B cell (primary cell): ENCODE results near the gene NCKIPSD. TPM values are rescaled to one million over a fixed set of nuclear protein-coding genes. Genes with fewer than 3 reads are reported as not detected.

Source experiments
- ATAC-seq: fragments of 200-7000 bp; cut with Tn5 transposase; one replicate; pipeline ENCODE4 v1.10.0; 2021; ENCODE audit warnings: low read depth, mild to moderate bottlenecking, moderate number of reproducible peaks, moderate library complexity
- CTCF ChIA-PET: fragments of 350-600 bp; sonication (Branson Sonifier 250); formaldehyde crosslinking; loops from one replicate; lab custom pipeline; 2021; ENCODE audit warnings: antibody characterized with exemption, inconsistent platforms; lab: Charles Lee
- POLR2A ChIA-PET: fragments of 350-600 bp; sonication (Branson Sonifier 250); formaldehyde crosslinking; loops from one replicate; lab custom pipeline; 2021; ENCODE audit warnings: antibody characterized with exemption; lab: Charles Lee
- DNase-seq: peaks from one replicate; pipeline ENCODE4 v3.0.0; 2013
- H2AFZ ChIP-seq: 2 replicates; pipeline ENCODE4 v1.6.1; 2012; ENCODE audit warnings: mild to moderate bottlenecking, low read depth, low read length; ENCODE audit not compliant: insufficient read depth, poor library complexity, severe bottlenecking
- H3K27ac ChIP-seq, 2 donors: 1 replicate in 1 of 2; 2 replicates in 1 of 2; pipeline ENCODE4 v1.5.1; 2012 to 2013; ENCODE audit warnings: low read length in 2 of 2, mild to moderate bottlenecking in 2 of 2, moderate library complexity in 1 of 2
- H3K27me3 ChIP-seq, 4 experiments: fragments of 200-600 bp in 1 of 4; sonication (generic) in 1 of 4; replicated peaks in 1 of 4; 1 replicate in 2 of 4; 2 replicates in 2 of 4; pipeline versions ENCODE4 v1.6.1 to v1.7.0; 2013 to 2016; ENCODE audit warnings: low read length in 3 of 4, mild to moderate bottlenecking in 2 of 4, mixed read lengths in 1 of 4, moderate library complexity in 1 of 4; ENCODE audit not compliant: insufficient read depth in 4 of 4, control insufficient read depth in 3 of 4; ENCODE audit errors: control extremely low read depth in 1 of 4
- H3K36me3 ChIP-seq, 2 experiments: replicated peaks in 1 of 2; 1 replicate in 1 of 2; 2 replicates in 1 of 2; pipeline versions ENCODE4 v1.6.1 to v1.7.1; 2013; ENCODE audit warnings: low read length in 1 of 2; ENCODE audit not compliant: insufficient read depth in 2 of 2, control insufficient read depth in 1 of 2; ENCODE audit errors: control extremely low read depth in 1 of 2, extremely low read depth in 1 of 2
- H3K4me1 ChIP-seq, 2 donors: fragments of 200-600 bp in 1 of 2; sonication (generic) in 1 of 2; 1 replicate in 1 of 2; 2 replicates in 1 of 2; pipeline versions ENCODE4 v1.5.1 to v1.6.1; 2013 to 2017; ENCODE audit warnings: low read length in 2 of 2; ENCODE audit not compliant: control insufficient read depth in 2 of 2, insufficient read depth in 2 of 2
- H3K4me2 ChIP-seq: replicated peaks from 2 replicates; pipeline ENCODE3; 2012; ENCODE audit warnings: mild to moderate bottlenecking, low read depth, low read length; ENCODE audit not compliant: poor library complexity, severe bottlenecking
- H3K4me3 ChIP-seq, 5 experiments: fragments of 200-600 bp in 1 of 5; sonication (generic) in 1 of 5; 1 replicate in 3 of 5; 2 replicates in 2 of 5; pipeline versions ENCODE4 v1.5.1 to v1.7.0; 2011 to 2016; ENCODE audit warnings: low read length in 4 of 5, mild to moderate bottlenecking in 4 of 5, low read depth in 2 of 5, control low read depth in 1 of 5, moderate library complexity in 1 of 5; ENCODE audit not compliant: insufficient read depth in 1 of 5; ENCODE audit errors: control extremely low read depth in 1 of 5, extremely low read depth in 1 of 5
- H3K79me2 ChIP-seq: fragments of 200-600 bp; sonication (generic); one replicate; pipeline ENCODE4 v1.6.0; 2016; ENCODE audit warnings: low read length; ENCODE audit not compliant: control insufficient read depth, insufficient read depth
- H3K9ac ChIP-seq: fragments of 200-600 bp; sonication (generic); 2 replicates; pipeline ENCODE4 v1.6.1; 2017; ENCODE audit warnings: mild to moderate bottlenecking, low read length, moderate library complexity
- H3K9me3 ChIP-seq, 3 donors: one replicate each; pipeline versions ENCODE4 v1.6.1 to v1.7.1; 2013; ENCODE audit warnings: low read length in 2 of 3; ENCODE audit not compliant: control insufficient read depth in 2 of 3, insufficient read depth in 1 of 3; ENCODE audit errors: control extremely low read depth in 1 of 3
- H4K20me1 ChIP-seq: 2 replicates; pipeline ENCODE4 v1.6.0; 2012; ENCODE audit warnings: mild to moderate bottlenecking, low read length; ENCODE audit not compliant: insufficient read depth, control insufficient read depth, poor library complexity, severe bottlenecking
- H3K27ac Mint-ChIP-seq: one replicate; pipeline ENCODE4 v1.8.0; 2021; ENCODE audit warnings: mixed read lengths
- H3K27me3 Mint-ChIP-seq: one replicate; pipeline ENCODE4 v1.8.0; 2021; ENCODE audit warnings: mixed read lengths
- H3K4me1 Mint-ChIP-seq: one replicate; pipeline ENCODE4 v1.8.0; 2021; ENCODE audit warnings: mixed read lengths
- H3K4me3 Mint-ChIP-seq: one replicate; pipeline ENCODE4 v1.8.0; 2021; ENCODE audit warnings: mixed read lengths
- H3K9me3 Mint-ChIP-seq: one replicate; pipeline ENCODE4 v1.8.0; 2022; ENCODE audit warnings: mixed read lengths; ENCODE audit not compliant: insufficient read depth
- EZH2 ChIP-seq: IDR thresholded peaks from 2 replicates; pipeline ENCODE4 v1.6.1; 2012; ENCODE audit warnings: borderline replicate concordance, low read depth, mild to moderate bottlenecking, moderate library complexity, low read length; ENCODE audit not compliant: insufficient read depth, poor library complexity, severe bottlenecking
- WGBS: methylation state at CpG from one replicate; pipeline ENCODE4 v1.1.5; 2013; ENCODE audit warnings: missing lambda C conversion rate; ENCODE audit not compliant: insufficient coverage; 5-methylcytosine and 5-hydroxymethylcytosine counted together
- intact Hi-C: fragments of 100-400 bp; cut with micrococcal nuclease; formaldehyde crosslinking; loops from one replicate; pipeline ENCODE4 v1.10.0; 2022
- polyA plus RNA-seq: library from polyadenylated mRNA; depleted of rRNA; stranded (reverse); fragments of >200 nt; gene quantifications from 2 replicates; pipeline ENCODE4 v1.2.3, GENCODE V29; 2012
- total RNA-seq, 2 donors: library from RNA; stranded (reverse); fragments of 120-200 nt in 1 of 2; gene quantifications; 1 replicate in 1 of 2; 2 replicates in 1 of 2; pipeline versions ENCODE4 v1.2.3 to v1.2.4, GENCODE V29; 2013 to 2022
- TF ChIP-seq, protein P1 (sequence below): fragments of 200-600 bp; IDR thresholded peaks from one replicate; pipeline ENCODE4 v1.8.0; 2022; ENCODE audit warnings: antibody characterized with exemption, mild to moderate bottlenecking

Gene NCKIPSD
- total and polyA plus RNA-seq, 2 donors (not counting 1 experiment from before 2014, with no cell fraction given) = 19.1 to 24.6 TPM

DNA sequence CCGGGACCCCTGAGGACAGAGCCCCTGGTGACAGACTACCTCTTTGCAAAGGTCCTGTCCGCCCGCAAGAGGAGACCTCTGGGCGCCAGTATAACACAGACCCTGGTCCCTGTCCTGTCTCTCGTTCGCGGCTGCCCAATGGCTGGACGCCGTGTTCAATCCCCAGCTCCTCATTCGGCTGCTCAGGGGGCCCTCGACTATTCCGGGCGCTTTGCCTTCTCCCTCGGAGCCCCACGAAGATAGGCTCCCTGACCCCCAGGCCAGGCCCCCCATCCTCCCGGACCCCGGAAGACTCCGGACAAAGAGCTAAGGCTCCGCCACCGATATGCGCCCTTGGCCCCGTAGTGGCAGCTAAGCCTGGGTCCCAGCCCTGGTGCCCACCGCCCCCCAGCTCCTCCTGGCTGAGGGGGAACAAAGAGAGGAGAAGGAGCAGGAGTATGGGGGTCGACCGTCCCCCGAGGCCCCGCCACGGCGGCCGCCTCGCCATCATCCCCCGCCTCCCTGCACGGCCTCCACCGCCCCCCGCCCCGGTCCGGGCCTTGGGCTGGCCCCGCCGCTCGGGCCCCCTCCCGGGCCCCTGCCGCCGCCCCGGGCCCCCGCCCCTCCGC, 23.5 kb downstream of the NCKIPSD start:
- H3K4me3 ChIP-seq = no peak overlapping the region
- CTCF ChIA-PET = interaction anchor here (1.2 kb wide), 1 partner anchor 24 kb away, joined by 5 read pairs; the partner anchor contains the start of gene NCKIPSD

DNA sequence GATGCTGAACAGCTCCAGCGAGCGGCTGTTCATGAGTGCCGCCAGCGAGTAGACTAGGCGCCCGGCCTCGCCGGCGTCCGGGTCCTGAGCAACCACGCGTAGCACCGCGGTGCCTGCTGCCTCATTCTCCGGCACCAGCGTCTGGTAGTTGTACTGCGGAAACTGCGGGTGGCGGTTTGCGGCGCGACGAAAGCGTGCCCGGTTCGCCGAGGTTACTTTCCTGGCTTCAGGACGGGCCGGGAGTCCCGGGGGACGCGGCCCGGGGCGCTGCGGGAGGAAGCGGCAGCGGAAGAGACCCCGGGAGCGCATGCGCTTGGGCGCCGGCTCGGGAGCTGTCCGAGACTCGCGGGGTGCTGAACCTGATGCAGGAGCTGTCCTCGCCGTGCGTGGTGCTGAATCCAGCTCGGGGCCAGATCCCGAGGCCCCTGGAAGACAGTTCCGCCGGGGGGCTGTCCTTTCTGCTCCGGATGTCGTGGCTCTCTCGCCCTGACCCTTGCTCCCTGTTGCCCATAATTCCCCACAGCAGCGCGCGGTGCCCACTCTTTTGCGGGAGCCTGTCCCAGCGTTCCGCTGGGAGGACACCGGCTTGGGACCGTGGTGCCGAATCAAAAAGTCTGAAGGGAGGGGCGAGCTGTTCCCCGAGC, 24.1 kb downstream of the NCKIPSD start:
- ATAC-seq = peak; percentile 56
- CTCF ChIA-PET = interaction anchor here (1.2 kb wide), 1 partner anchor 25 kb away, joined by 5 read pairs; the partner anchor contains the start of gene NCKIPSD
- H3K27me3 Mint-ChIP-seq = peaks cover 17% of the 10 kb centered on the region
- Histone ChIP-seq H3K4me3 (peak overlapping the region in 4 of 5 experiments; percentile 26 to 63 (median 49)), H3K27me3 (peaks cover 0 to 65% (median 16%) of the 10 kb centered on the region in 4 experiments), H3K4me1 (peaks cover 29 to 40% of the 10 kb centered on the region in 2 donors), H3K36me3 (no peaks in the 10 kb centered on the region), H4K20me1 (peaks cover 9% of the 10 kb centered on the region), H3K79me2 (no peaks in the 10 kb centered on the region), H3K9ac (peak overlapping the region; percentile 52), H3K9me3 (peaks cover 0 to 45% (median 0%) of the 10 kb centered on the region in 3 donors), H3K27ac (no peak overlapping the region), H2AFZ (no peak overlapping the region), H3K4me2 (peak overlapping the region; percentile 80)
- TF ChIP-seq, protein P1, sequence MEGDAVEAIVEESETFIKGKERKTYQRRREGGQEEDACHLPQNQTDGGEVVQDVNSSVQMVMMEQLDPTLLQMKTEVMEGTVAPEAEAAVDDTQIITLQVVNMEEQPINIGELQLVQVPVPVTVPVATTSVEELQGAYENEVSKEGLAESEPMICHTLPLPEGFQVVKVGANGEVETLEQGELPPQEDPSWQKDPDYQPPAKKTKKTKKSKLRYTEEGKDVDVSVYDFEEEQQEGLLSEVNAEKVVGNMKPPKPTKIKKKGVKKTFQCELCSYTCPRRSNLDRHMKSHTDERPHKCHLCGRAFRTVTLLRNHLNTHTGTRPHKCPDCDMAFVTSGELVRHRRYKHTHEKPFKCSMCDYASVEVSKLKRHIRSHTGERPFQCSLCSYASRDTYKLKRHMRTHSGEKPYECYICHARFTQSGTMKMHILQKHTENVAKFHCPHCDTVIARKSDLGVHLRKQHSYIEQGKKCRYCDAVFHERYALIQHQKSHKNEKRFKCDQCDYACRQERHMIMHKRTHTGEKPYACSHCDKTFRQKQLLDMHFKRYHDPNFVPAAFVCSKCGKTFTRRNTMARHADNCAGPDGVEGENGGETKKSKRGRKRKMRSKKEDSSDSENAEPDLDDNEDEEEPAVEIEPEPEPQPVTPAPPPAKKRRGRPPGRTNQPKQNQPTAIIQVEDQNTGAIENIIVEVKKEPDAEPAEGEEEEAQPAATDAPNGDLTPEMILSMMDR = no peak
- TF ChIP-seq EZH2 = no peak
- POLR2A ChIA-PET = interaction anchor here (0.5 kb wide), 1 partner anchor 257 kb away, joined by 3 read pairs; no protein-coding TSS in a partner anchor
- peaks cover 30% of the 10 kb centered on the region for H3K4me1 Mint-ChIP-seq
- H3K4me3 Mint-ChIP-seq = peak overlapping the region; percentile 73
- H3K9me3 Mint-ChIP-seq = no peaks in the 10 kb centered on the region
- no peak overlapping the region for H3K27ac Mint-ChIP-seq
- DNase-seq = peak; percentile 86
- WGBS = 3% methylated on average over 67 of the region's 67 CpGs
- intact Hi-C loops = loop anchor here (1.0 kb wide), 1 partner anchor 26 kb away; the partner anchor contains the start of gene SLC26A6

More for the DNA sequence above, 23.5 kb downstream of the NCKIPSD start:
- Histone ChIP-seq H3K4me2 (peak overlapping the region; percentile 80), H3K79me2 (no peaks in the 10 kb centered on the region), H3K9me3 (peaks cover 0 to 41% (median 0%) of the 10 kb centered on the region in 3 donors), H3K27ac (no peak overlapping the region), H3K9ac (peak overlapping the region; percentile 52), H3K4me1 (peaks cover 28 to 34% of the 10 kb centered on the region in 2 donors), H2AFZ (no peak overlapping the region), H3K36me3 (no peaks in the 10 kb centered on the region), H3K27me3 (peaks cover 0 to 61% (median 16%) of the 10 kb centered on the region in 4 experiments), H4K20me1 (peaks cover 9% of the 10 kb centered on the region)
- ATAC-seq (no peak), DNase-seq (no peak)
- intact Hi-C loops = no loop called here
- H3K4me3 Mint-ChIP-seq = peak overlapping the region; percentile 73
- H3K27me3 Mint-ChIP-seq = peaks cover 17% of the 10 kb centered on the region
- H3K9me3 Mint-ChIP-seq = no peaks in the 10 kb centered on the region
- TF ChIP-seq EZH2 = no peak
- 7% methylated on average over 32 of the region's 46 CpGs for WGBS
- no peak overlapping the region for H3K27ac Mint-ChIP-seq
- POLR2A ChIA-PET = no interaction called here
- peaks cover 26% of the 10 kb centered on the region for H3K4me1 Mint-ChIP-seq
